ENCODE data around the gene SLC4A8. TPM values are rescaled to one million over a fixed set of nuclear protein-coding genes. Genes with fewer than 3 reads are reported as not detected.
"Not testable (repeated sequence)": the region's sequence is repeated elsewhere in the genome, so short reads cannot be mapped to it uniquely, and the experiment has no call there.

Gene SLC4A8
- total RNA-seq, 2 donors from 2014 or later = 1.9 to 4.6 TPM

GRCh38 chr12:51449580-51450246 lies 25.1 kb downstream of the SLC4A8 start:
- no peaks in the 10 kb centered on the region for H3K36me3 Mint-ChIP-seq (ENCODE audit: insufficient read depth in 2 of 2)
- peaks cover 11% of the 10 kb centered on the region for H3K27me3 Mint-ChIP-seq (ENCODE audit: low read depth)
- DNase-seq (no peak), ATAC-seq (replicated peaks in 1 of 2) (no peak)
- H3K27ac Mint-ChIP-seq = no peak overlapping the region
- H3K4me1 Mint-ChIP-seq (ENCODE audit: low read depth) = no peaks in the 10 kb centered on the region
- H3K4me3 Mint-ChIP-seq = no peak overlapping the region
- no peaks in the 10 kb centered on the region for H3K9me3 Mint-ChIP-seq

GRCh38 chr12:51450333-51450732 lies 25.7 kb downstream of the SLC4A8 start:
- Mint-ChIP-seq H3K27ac (no peak overlapping the region), H3K27me3 (ENCODE audit: low read depth) (peaks cover 11% of the 10 kb centered on the region), H3K4me1 (ENCODE audit: low read depth) (no peaks in the 10 kb centered on the region), H3K9me3 (no peaks in the 10 kb centered on the region), H3K4me3 (no peak overlapping the region), H3K36me3 (ENCODE audit: insufficient read depth in 2 of 2) (no peaks in the 10 kb centered on the region)
- DNase-seq (no peak), ATAC-seq (replicated peaks in 1 of 2) (no peak)

- Mint-ChIP-seq H3K27me3 (ENCODE audit: low read depth) (peaks cover 11% of the 10 kb centered on the region), H3K4me3 (no peak overlapping the region), H3K36me3 (ENCODE audit: insufficient read depth in 2 of 2) (no peaks in the 10 kb centered on the region), H3K9me3 (no peaks in the 10 kb centered on the region), H3K4me1 (ENCODE audit: low read depth) (no peaks in the 10 kb centered on the region), H3K27ac (no peak overlapping the region)
- no peak for ATAC-seq (replicated peaks in 1 of 2)
- no peak for DNase-seq
These were observed 26.2 kb downstream of the SLC4A8 start for GRCh38 chr12:51450806-51451205.

- not testable (repeated sequence) for ATAC-seq (replicated peaks in 1 of 2); H3K36me3 Mint-ChIP-seq (ENCODE audit: insufficient read depth in 2 of 2); H3K4me3 Mint-ChIP-seq; H3K27me3 Mint-ChIP-seq (ENCODE audit: low read depth); H3K9me3 Mint-ChIP-seq; H3K27ac Mint-ChIP-seq; DNase-seq; H3K4me1 Mint-ChIP-seq (ENCODE audit: low read depth)
These were observed 29.4 kb downstream of the SLC4A8 start for GRCh38 chr12:51454016-51454415.

GRCh38 chr12:51455050-51455449 lies 30.4 kb downstream of the SLC4A8 start:
- ATAC-seq (replicated peaks in 1 of 2); H3K27ac Mint-ChIP-seq; H3K27me3 Mint-ChIP-seq (ENCODE audit: low read depth); H3K4me1 Mint-ChIP-seq (ENCODE audit: low read depth); H3K9me3 Mint-ChIP-seq; H3K4me3 Mint-ChIP-seq; DNase-seq; H3K36me3 Mint-ChIP-seq (ENCODE audit: insufficient read depth in 2 of 2): not testable (repeated sequence)

- no peaks in the 10 kb centered on the region for H3K9me3 Mint-ChIP-seq
- ATAC-seq (replicated peaks in 1 of 2) (no peak), DNase-seq (no peak)
- H3K4me3 Mint-ChIP-seq = no peak overlapping the region
- no peaks in the 10 kb centered on the region for H3K27me3 Mint-ChIP-seq (ENCODE audit: low read depth)
- no peaks in the 10 kb centered on the region for H3K4me1 Mint-ChIP-seq (ENCODE audit: low read depth)
- no peak overlapping the region for H3K27ac Mint-ChIP-seq
- no peaks in the 10 kb centered on the region for H3K36me3 Mint-ChIP-seq (ENCODE audit: insufficient read depth in 2 of 2)
These were observed 34.0 kb downstream of the SLC4A8 start for GRCh38 chr12:51458635-51459034.

GRCh38 chr12:51460519-51460918 lies 35.9 kb downstream of the SLC4A8 start:
- no peak for ATAC-seq (replicated peaks in 1 of 2)
- DNase-seq = no peak
- Mint-ChIP-seq H3K9me3 (no peaks in the 10 kb centered on the region), H3K4me3 (no peak overlapping the region), H3K27ac (no peak overlapping the region), H3K27me3 (ENCODE audit: low read depth) (no peaks in the 10 kb centered on the region), H3K36me3 (ENCODE audit: insufficient read depth in 2 of 2) (no peaks in the 10 kb centered on the region), H3K4me1 (ENCODE audit: low read depth) (no peaks in the 10 kb centered on the region)

GRCh38 chr12:51465491-51465890 lies 40.9 kb downstream of the SLC4A8 start:
- ATAC-seq (replicated peaks in 1 of 2) = no peak
- Mint-ChIP-seq H3K4me3 (no peak overlapping the region), H3K4me1 (ENCODE audit: low read depth) (no peaks in the 10 kb centered on the region), H3K36me3 (ENCODE audit: insufficient read depth in 2 of 2) (no peaks in the 10 kb centered on the region), H3K27ac (no peak overlapping the region), H3K27me3 (ENCODE audit: low read depth) (no peaks in the 10 kb centered on the region), H3K9me3 (no peaks in the 10 kb centered on the region)
- DNase-seq = no peak

- ATAC-seq (replicated peaks in 1 of 2) (no peak), DNase-seq (no peak)
- H3K9me3 Mint-ChIP-seq = no peaks in the 10 kb centered on the region
- no peaks in the 10 kb centered on the region for H3K36me3 Mint-ChIP-seq (ENCODE audit: insufficient read depth in 2 of 2)
- no peaks in the 10 kb centered on the region for H3K27me3 Mint-ChIP-seq (ENCODE audit: low read depth)
- no peak overlapping the region for H3K4me3 Mint-ChIP-seq
- H3K27ac Mint-ChIP-seq = no peak overlapping the region
- H3K4me1 Mint-ChIP-seq (ENCODE audit: low read depth) = peaks cover 10% of the 10 kb centered on the region
These were observed 45.5 kb downstream of the SLC4A8 start for GRCh38 chr12:51470116-51470515.

- DNase-seq = no peak
- Mint-ChIP-seq H3K27ac (no peak overlapping the region), H3K4me1 (ENCODE audit: low read depth) (peaks cover 10% of the 10 kb centered on the region), H3K36me3 (ENCODE audit: insufficient read depth in 2 of 2) (no peaks in the 10 kb centered on the region), H3K4me3 (no peak overlapping the region), H3K9me3 (no peaks in the 10 kb centered on the region), H3K27me3 (ENCODE audit: low read depth) (no peaks in the 10 kb centered on the region)
- no peak for ATAC-seq (replicated peaks in 1 of 2)
These were observed 46.7 kb downstream of the SLC4A8 start for GRCh38 chr12:51471111-51471864.

- no peaks in the 10 kb centered on the region for H3K36me3 Mint-ChIP-seq (ENCODE audit: insufficient read depth in 2 of 2)
- ATAC-seq (replicated peaks in 1 of 2) (no peak), DNase-seq (no peak)
- no peak overlapping the region for H3K4me3 Mint-ChIP-seq
- no peaks in the 10 kb centered on the region for H3K9me3 Mint-ChIP-seq
- H3K4me1 Mint-ChIP-seq (ENCODE audit: low read depth) = peaks cover 10% of the 10 kb centered on the region
- no peaks in the 10 kb centered on the region for H3K27me3 Mint-ChIP-seq (ENCODE audit: low read depth)
- H3K27ac Mint-ChIP-seq = no peak overlapping the region
These were observed 48.4 kb downstream of the SLC4A8 start for GRCh38 chr12:51472984-51473383.

GRCh38 chr12:51473947-51474346 lies 49.3 kb downstream of the SLC4A8 start:
- ATAC-seq (replicated peaks in 1 of 2) = peak; percentile 40 to 55
- Mint-ChIP-seq H3K27me3 (ENCODE audit: low read depth) (no peaks in the 10 kb centered on the region), H3K27ac (no peak overlapping the region), H3K9me3 (no peaks in the 10 kb centered on the region), H3K4me3 (no peak overlapping the region), H3K4me1 (ENCODE audit: low read depth) (peaks cover 10% of the 10 kb centered on the region), H3K36me3 (ENCODE audit: insufficient read depth in 2 of 2) (no peaks in the 10 kb centered on the region)
- no peak for DNase-seq

- ATAC-seq (replicated peaks in 1 of 2) = no peak
- no peaks in the 10 kb centered on the region for H3K27me3 Mint-ChIP-seq (ENCODE audit: low read depth)
- no peaks in the 10 kb centered on the region for H3K9me3 Mint-ChIP-seq
These were observed 50.9 kb downstream of the SLC4A8 start for GRCh38 chr12:51475543-51475942.

GRCh38 chr12:51480978-51481377 lies 56.3 kb downstream of the SLC4A8 start:
- no peaks in the 10 kb centered on the region for H3K27me3 Mint-ChIP-seq (ENCODE audit: low read depth)
- no peaks in the 10 kb centered on the region for H3K9me3 Mint-ChIP-seq
- H3K4me3 Mint-ChIP-seq = no peak overlapping the region
- H3K4me1 Mint-ChIP-seq (ENCODE audit: low read depth) = peaks cover 35% of the 10 kb centered on the region
- DNase-seq (no peak), ATAC-seq (replicated peaks in 1 of 2) (no peak)
- H3K27ac Mint-ChIP-seq = no peak overlapping the region
- no peaks in the 10 kb centered on the region for H3K36me3 Mint-ChIP-seq (ENCODE audit: insufficient read depth in 2 of 2)

More at GRCh38 chr12:51475543-51475942, 50.9 kb downstream of the SLC4A8 start:
- Mint-ChIP-seq H3K27ac (no peak overlapping the region), H3K36me3 (ENCODE audit: insufficient read depth in 2 of 2) (no peaks in the 10 kb centered on the region), H3K4me3 (no peak overlapping the region), H3K4me1 (ENCODE audit: low read depth) (peaks cover 10% of the 10 kb centered on the region)
- no peak for DNase-seq

Data from activated T-cell treated with anti-CD3 and anti-CD28 coated beads, Interleukin-2, amount 50 U/mL, for 72 hours (primary cell).